Smooth muscle cell (in vitro differentiated cells): ENCODE data around the gene PRSS57. TPM values are rescaled to one million over a fixed set of nuclear protein-coding genes. Genes with fewer than 3 reads are reported as not detected.

Experiments used
- DNase-seq: peaks from one replicate; lab custom pipeline; 2025; ENCODE audit not compliant: unreplicated experiment; lab: John Stamatoyannopoulos, UW
- H2AFZ ChIP-seq: fragments of 200-600 bp; sonication (generic); 2 replicates; pipeline ENCODE4 v1.6.0; 2016; ENCODE audit warnings: antibody characterized with exemption, low read depth, mild to moderate bottlenecking
- H3F3A ChIP-seq: fragments of 200-600 bp; sonication (generic); 2 replicates; pipeline ENCODE4 v1.6.0; 2017; ENCODE audit warnings: antibody characterized with exemption, low read depth
- H3K27ac ChIP-seq: fragments of 200-600 bp; sonication (generic); 2 replicates; pipeline ENCODE4 v1.5.1; 2016; ENCODE audit warnings: low read depth, mild to moderate bottlenecking
- H3K27me3 ChIP-seq: fragments of 200-600 bp; sonication (generic); 2 replicates; pipeline ENCODE4 v1.6.1; 2016; ENCODE audit warnings: low read depth, mild to moderate bottlenecking
- H3K36me3 ChIP-seq: fragments of 200-600 bp; sonication (generic); 2 replicates; pipeline ENCODE4 v1.5.1; 2016; ENCODE audit warnings: low read depth
- H3K4me1 ChIP-seq: fragments of 200-600 bp; sonication (generic); 2 replicates; pipeline ENCODE4 v1.5.1; 2016; ENCODE audit warnings: low read depth
- H3K4me2 ChIP-seq: fragments of 200-600 bp; sonication (generic); 2 replicates; pipeline ENCODE4 v1.6.0; 2016; ENCODE audit warnings: mild to moderate bottlenecking
- H3K4me3 ChIP-seq: fragments of 200-600 bp; sonication (generic); 2 replicates; pipeline ENCODE4 v1.5.1; 2016; ENCODE audit warnings: mild to moderate bottlenecking
- H3K79me2 ChIP-seq: fragments of 200-600 bp; sonication (generic); 2 replicates; pipeline ENCODE4 v1.6.0; 2016; ENCODE audit warnings: low read depth, mild to moderate bottlenecking
- H3K9ac ChIP-seq: fragments of 200-600 bp; sonication (generic); 2 replicates; pipeline ENCODE4 v1.6.0; 2016; ENCODE audit warnings: low read depth
- H3K9me3 ChIP-seq: fragments of 200-600 bp; sonication (generic); replicated peaks from 2 replicates; pipeline ENCODE4 v1.5.1; 2016; ENCODE audit warnings: low read depth
- H4K20me1 ChIP-seq: fragments of 200-600 bp; sonication (generic); 2 replicates; pipeline ENCODE4 v1.6.0; 2016; ENCODE audit warnings: low read depth
- CTCF ChIP-seq: fragments of 200-600 bp; sonication (generic); IDR thresholded peaks from 2 replicates; pipeline ENCODE4 v1.5.1; 2017; ENCODE audit warnings: borderline replicate concordance, mild to moderate bottlenecking, antibody characterized with exemption; ENCODE audit not compliant: insufficient read depth, poor library complexity, severe bottlenecking
- WGBS: methylation state at CpG from one replicate; pipeline ENCODE4 v1.1.7; 2016; ENCODE audit warnings: low lambda C conversion rate; 5-methylcytosine and 5-hydroxymethylcytosine counted together
- polyA plus RNA-seq: library from polyadenylated mRNA; unstranded; fragments of >200 nt; fragmentation: Nextera tagmentation; extraction: Ambion mirVana; gene quantifications from 2 replicates; pipeline ENCODE4 v1.2.1, GENCODE V29; 2016
- total RNA-seq: library from RNA; depleted of rRNA; stranded (reverse); fragments of >200 nt; gene quantifications from 2 replicates; pipeline ENCODE4 v1.2.3, GENCODE V29; 2014

PRSS57 gene
- total and polyA plus RNA-seq, 2 experiments from 2014 or later = not detected

DNA sequence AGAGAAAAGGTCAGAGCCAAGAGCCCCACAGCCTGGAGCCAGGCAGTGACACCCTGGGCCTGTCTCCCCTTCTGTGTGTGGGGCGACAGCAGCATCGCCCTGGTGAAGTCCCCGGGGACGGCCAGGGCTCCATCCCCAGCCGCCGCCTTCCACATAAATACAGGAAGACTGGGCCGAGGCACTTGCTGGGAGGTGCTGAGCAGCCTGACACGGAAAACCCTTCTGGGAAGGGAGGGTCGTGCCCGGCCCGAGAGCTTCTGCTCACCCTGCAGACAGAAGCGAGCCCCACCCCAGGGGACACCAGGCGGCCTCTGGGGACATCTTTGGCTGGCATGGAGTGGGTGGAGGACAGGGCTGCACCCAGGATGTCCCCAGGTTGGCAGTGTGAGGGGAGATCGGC lies 50.5 kb downstream of the PRSS57 start:
- no peaks in the 10 kb centered on the region for H3F3A ChIP-seq
- no peaks in the 10 kb centered on the region for H3K4me1 ChIP-seq
- no peak for DNase-seq
- no peak overlapping the region for H3K9ac ChIP-seq
- H3K36me3 ChIP-seq = no peaks in the 10 kb centered on the region
- H3K27ac ChIP-seq = no peak overlapping the region
- H2AFZ ChIP-seq = no peak overlapping the region
- H4K20me1 ChIP-seq = peaks cover 15% of the 10 kb centered on the region
- no peak overlapping the region for H3K4me3 ChIP-seq
- no peaks in the 10 kb centered on the region for H3K79me2 ChIP-seq
- H3K9me3 ChIP-seq = no peaks in the 10 kb centered on the region
- WGBS = 94% methylated on average over 14 of the region's 14 CpGs
- TF ChIP-seq CTCF = no peak
- H3K4me2 ChIP-seq = no peak overlapping the region
- H3K27me3 ChIP-seq = no peaks in the 10 kb centered on the region

GRCh38 chr19:644363-644762 lies 50.9 kb downstream of the PRSS57 start:
- no peak for TF ChIP-seq CTCF
- no peaks in the 10 kb centered on the region for H3K79me2 ChIP-seq
- WGBS = 94% methylated on average over 27 of the region's 28 CpGs

GRCh38 chr19:643736-644135 lies 51.5 kb downstream of the PRSS57 start:
- H3K27ac ChIP-seq = no peak overlapping the region
- H3K9ac ChIP-seq = no peak overlapping the region
- H3K4me1 ChIP-seq = no peaks in the 10 kb centered on the region
- H3K36me3 ChIP-seq = no peaks in the 10 kb centered on the region
- H3F3A ChIP-seq = no peaks in the 10 kb centered on the region
- no peaks in the 10 kb centered on the region for H3K9me3 ChIP-seq
- no peaks in the 10 kb centered on the region for H3K79me2 ChIP-seq
- H4K20me1 ChIP-seq = peaks cover 4% of the 10 kb centered on the region
- H2AFZ ChIP-seq = no peak overlapping the region
- 94% methylated on average over 10 of the region's 24 CpGs for WGBS
- no peaks in the 10 kb centered on the region for H3K27me3 ChIP-seq
- H3K4me2 ChIP-seq = no peak overlapping the region
- no peak for DNase-seq
- H3K4me3 ChIP-seq = no peak overlapping the region
- no peak for TF ChIP-seq CTCF

More at GRCh38 chr19:644363-644762, 50.9 kb downstream of the PRSS57 start:
- H3K36me3 ChIP-seq = no peaks in the 10 kb centered on the region
- no peaks in the 10 kb centered on the region for H3F3A ChIP-seq
- H3K4me2 ChIP-seq = no peak overlapping the region
- H2AFZ ChIP-seq = no peak overlapping the region
- H3K9me3 ChIP-seq = no peaks in the 10 kb centered on the region
- no peak overlapping the region for H3K4me3 ChIP-seq
- no peak overlapping the region for H3K9ac ChIP-seq
- H3K4me1 ChIP-seq = no peaks in the 10 kb centered on the region
- H3K27ac ChIP-seq = no peak overlapping the region
- peaks cover 10% of the 10 kb centered on the region for H4K20me1 ChIP-seq
- no peaks in the 10 kb centered on the region for H3K27me3 ChIP-seq
- DNase-seq = no peak
